ENCODE measurements around the gene NEDD4L.

- TF ChIP-seq POLR2AphosphoS5 (IDR thresholded peaks at IDR 0.05), result no peak
- no peak for TF ChIP-seq CTCF (IDR thresholded peaks at IDR 0.05)
- no peak for TF ChIP-seq POLR2A (IDR thresholded peaks at IDR 0.05)
- TF ChIP-seq EP300 (IDR thresholded peaks at IDR 0.05), result no peak
Measured at GRCh38 chr18:58135183-58135641, 91.2 kb downstream of the NEDD4L start.
